KMS-11 (cell line): ENCODE results near the gene HNRNPA1.
A peak's percentile ranks its signal among the peaks of the same experiment; 100 is the strongest.

ENCODE experiments used
- H2AFZ ChIP-seq: fragments of 200-600 bp; sonication (generic); 2 replicates; pipeline ENCODE4 v1.6.1; 2016; ENCODE audit warnings: antibody characterized with exemption, mixed run types, low read depth
- H3K27ac ChIP-seq: fragments of 200-600 bp; sonication (generic); 2 replicates; pipeline ENCODE4 v1.6.1; 2016; ENCODE audit warnings: mild to moderate bottlenecking, mixed run types
- H3K27me3 ChIP-seq: fragments of 200-600 bp; sonication (generic); 2 replicates; pipeline ENCODE4 v1.6.1; 2017; ENCODE audit warnings: mild to moderate bottlenecking, low read depth, mixed run types, moderate library complexity; ENCODE audit not compliant: insufficient read depth
- H3K36me3 ChIP-seq: fragments of 200-600 bp; sonication (generic); 2 replicates; pipeline ENCODE4 v1.6.1; 2017; ENCODE audit warnings: mild to moderate bottlenecking, mixed run types; ENCODE audit not compliant: insufficient read depth
- H3K4me1 ChIP-seq: fragments of 200-600 bp; sonication (generic); 2 replicates; pipeline ENCODE4 v1.6.1; 2016; ENCODE audit warnings: mild to moderate bottlenecking, low read depth, mixed run types; ENCODE audit not compliant: poor library complexity, severe bottlenecking
- H3K4me2 ChIP-seq: fragments of 200-600 bp; sonication (generic); 2 replicates; pipeline ENCODE4 v1.7.0; 2016; ENCODE audit warnings: mild to moderate bottlenecking, mixed run types
- H3K4me3 ChIP-seq: fragments of 200-600 bp; sonication (generic); IDR thresholded peaks from 2 replicates; pipeline ENCODE4 v1.6.1; 2017; ENCODE audit warnings: low read depth, low read length, mixed read lengths; ENCODE audit not compliant: insufficient read depth
- H3K79me2 ChIP-seq: fragments of 200-600 bp; sonication (generic); 2 replicates; pipeline ENCODE4 v1.6.1; 2016; ENCODE audit warnings: low read depth, mixed run types; ENCODE audit not compliant: insufficient read depth
- H3K9ac ChIP-seq: fragments of 200-600 bp; sonication (generic); 2 replicates; pipeline ENCODE4 v1.6.1; 2016; ENCODE audit warnings: mild to moderate bottlenecking, mixed run types
- H4K20me1 ChIP-seq: fragments of 200-600 bp; sonication (generic); 2 replicates; pipeline ENCODE4 v1.6.1; 2016; ENCODE audit warnings: mild to moderate bottlenecking, mixed run types; ENCODE audit not compliant: insufficient read depth
- TF ChIP-seq, protein P1 (sequence below): fragments of 200-600 bp; sonication (generic); conservative IDR thresholded peaks from 2 replicates; pipeline ENCODE4 v1.6.1; 2017; ENCODE audit warnings: low read depth, mild to moderate bottlenecking, antibody characterized with exemption, low read length, moderate library complexity, mixed read lengths

Gene HNRNPA1

GRCh38 chr12:54266852-54267251 lies 13.7 kb upstream of the HNRNPA1 start:
- Histone ChIP-seq H3K4me3 (no peak overlapping the region), H4K20me1 (no peaks in the 10 kb centered on the region), H3K9ac (no peak overlapping the region), H3K36me3 (no peaks in the 10 kb centered on the region), H3K4me2 (no peak overlapping the region), H3K4me1 (peaks cover 11% of the 10 kb centered on the region), H3K79me2 (peaks cover 8% of the 10 kb centered on the region), H2AFZ (no peak overlapping the region), H3K27me3 (no peaks in the 10 kb centered on the region), H3K27ac (no peak overlapping the region)
- TF ChIP-seq, protein P1, sequence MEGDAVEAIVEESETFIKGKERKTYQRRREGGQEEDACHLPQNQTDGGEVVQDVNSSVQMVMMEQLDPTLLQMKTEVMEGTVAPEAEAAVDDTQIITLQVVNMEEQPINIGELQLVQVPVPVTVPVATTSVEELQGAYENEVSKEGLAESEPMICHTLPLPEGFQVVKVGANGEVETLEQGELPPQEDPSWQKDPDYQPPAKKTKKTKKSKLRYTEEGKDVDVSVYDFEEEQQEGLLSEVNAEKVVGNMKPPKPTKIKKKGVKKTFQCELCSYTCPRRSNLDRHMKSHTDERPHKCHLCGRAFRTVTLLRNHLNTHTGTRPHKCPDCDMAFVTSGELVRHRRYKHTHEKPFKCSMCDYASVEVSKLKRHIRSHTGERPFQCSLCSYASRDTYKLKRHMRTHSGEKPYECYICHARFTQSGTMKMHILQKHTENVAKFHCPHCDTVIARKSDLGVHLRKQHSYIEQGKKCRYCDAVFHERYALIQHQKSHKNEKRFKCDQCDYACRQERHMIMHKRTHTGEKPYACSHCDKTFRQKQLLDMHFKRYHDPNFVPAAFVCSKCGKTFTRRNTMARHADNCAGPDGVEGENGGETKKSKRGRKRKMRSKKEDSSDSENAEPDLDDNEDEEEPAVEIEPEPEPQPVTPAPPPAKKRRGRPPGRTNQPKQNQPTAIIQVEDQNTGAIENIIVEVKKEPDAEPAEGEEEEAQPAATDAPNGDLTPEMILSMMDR: no peak

- no peaks in the 10 kb centered on the region for H3K27me3 ChIP-seq
- H3K79me2 ChIP-seq: peaks cover 25% of the 10 kb centered on the region
- no peak overlapping the region for H3K27ac ChIP-seq
- no peaks in the 10 kb centered on the region for H3K36me3 ChIP-seq
- no peak overlapping the region for H2AFZ ChIP-seq
- H3K4me1 ChIP-seq: peaks cover 29% of the 10 kb centered on the region
- H3K4me3 ChIP-seq: no peak overlapping the region
- no peak overlapping the region for H3K4me2 ChIP-seq
- H4K20me1 ChIP-seq: no peaks in the 10 kb centered on the region
- H3K9ac ChIP-seq: no peak overlapping the region
- TF ChIP-seq, protein P1: no peak
Measured at GRCh38 chr12:54270345-54270744, 10.2 kb upstream of the HNRNPA1 start.

DNA sequence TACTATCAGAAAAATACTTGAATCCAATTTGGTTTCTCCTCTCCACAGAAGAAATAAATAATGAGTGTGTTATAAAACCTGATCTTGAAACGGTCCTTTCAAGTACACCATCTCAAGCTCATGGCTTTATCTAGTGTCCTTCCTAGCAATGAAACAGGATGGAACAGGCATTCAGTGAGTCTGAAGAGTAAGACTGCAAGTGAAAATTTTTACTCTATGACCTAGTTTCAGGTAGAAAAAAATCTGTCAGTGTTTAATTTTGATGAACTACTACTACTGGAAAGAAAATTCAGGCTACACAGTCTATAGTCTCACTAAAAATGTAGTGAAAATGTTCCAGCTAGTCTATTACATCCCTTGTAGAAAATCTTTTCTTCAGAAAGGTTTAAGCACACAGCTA lies 8.3 kb upstream of the HNRNPA1 start:
- peaks cover 38% of the 10 kb centered on the region for H3K4me1 ChIP-seq
- H3K27me3 ChIP-seq: no peaks in the 10 kb centered on the region
- H3K4me2 ChIP-seq: peak overlapping the region; percentile 2; the same call in 1 of the 2 replicates
- peak overlapping the region; percentile 0; the same call in 1 of the 2 replicates for H3K27ac ChIP-seq
- H4K20me1 ChIP-seq: no peaks in the 10 kb centered on the region
- H3K9ac ChIP-seq: no peak overlapping the region
- TF ChIP-seq, protein P1: no peak
- H2AFZ ChIP-seq: no peak overlapping the region
- no peak overlapping the region for H3K4me3 ChIP-seq
- H3K79me2 ChIP-seq: peaks cover 43% of the 10 kb centered on the region
- H3K36me3 ChIP-seq: no peaks in the 10 kb centered on the region

GRCh38 chr12:54273981-54274380 lies 6.5 kb upstream of the HNRNPA1 start:
- TF ChIP-seq, protein P1: no peak
- Histone ChIP-seq H4K20me1 (no peaks in the 10 kb centered on the region), H3K4me1 (peaks cover 54% of the 10 kb centered on the region), H3K36me3 (peaks cover 3% of the 10 kb centered on the region; the same call in 1 of the 2 replicates), H3K4me2 (no peak overlapping the region; the same call in 1 of the 2 replicates), H3K27ac (no peak overlapping the region), H3K79me2 (peaks cover 61% of the 10 kb centered on the region), H3K9ac (no peak overlapping the region), H3K27me3 (no peaks in the 10 kb centered on the region), H2AFZ (no peak overlapping the region), H3K4me3 (no peak overlapping the region)
